HG03045 (cell line): ENCODE measurements around the gene TIAL1.
A peak's percentile ranks its signal among the peaks of the same experiment; 100 is the strongest.

Experiments used
- ATAC-seq: cut with Tn5 transposase; IDR thresholded peaks from one replicate; pipeline ENCODE4 v1.9.1; 2021; ENCODE audit warnings: mild to moderate bottlenecking, moderate library complexity; ENCODE audit not compliant: unreplicated experiment

Gene TIAL1

DNA sequence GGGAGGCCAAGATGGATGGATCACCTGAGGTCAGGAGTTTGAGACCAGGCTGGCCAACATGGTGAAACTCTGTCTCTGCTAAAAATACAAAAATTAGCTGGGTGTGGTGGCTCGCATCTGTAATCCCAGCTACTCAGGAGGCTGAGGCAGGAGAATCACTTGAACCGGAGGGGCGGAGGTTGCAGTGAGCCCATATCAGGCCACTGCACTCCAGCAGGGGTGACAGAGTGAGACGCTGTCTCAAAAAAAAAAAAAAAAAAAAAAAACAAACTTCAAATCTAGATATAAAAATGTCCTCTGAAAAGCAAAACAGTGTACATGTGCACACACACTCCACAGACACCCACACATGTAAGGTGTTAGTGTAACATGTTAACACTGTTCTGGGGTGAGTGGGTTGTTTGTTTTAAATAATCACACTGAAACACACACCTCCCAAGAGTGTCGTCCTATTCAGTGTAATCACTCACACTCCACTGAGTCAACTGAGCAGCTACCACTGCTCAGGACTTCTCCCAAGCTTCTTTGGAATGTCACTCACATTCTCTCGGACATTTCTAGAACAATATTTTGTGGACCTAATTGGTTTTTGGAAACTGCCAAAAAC, 41.5 kb downstream of the TIAL1 start:
- ATAC-seq: no peak

DNA sequence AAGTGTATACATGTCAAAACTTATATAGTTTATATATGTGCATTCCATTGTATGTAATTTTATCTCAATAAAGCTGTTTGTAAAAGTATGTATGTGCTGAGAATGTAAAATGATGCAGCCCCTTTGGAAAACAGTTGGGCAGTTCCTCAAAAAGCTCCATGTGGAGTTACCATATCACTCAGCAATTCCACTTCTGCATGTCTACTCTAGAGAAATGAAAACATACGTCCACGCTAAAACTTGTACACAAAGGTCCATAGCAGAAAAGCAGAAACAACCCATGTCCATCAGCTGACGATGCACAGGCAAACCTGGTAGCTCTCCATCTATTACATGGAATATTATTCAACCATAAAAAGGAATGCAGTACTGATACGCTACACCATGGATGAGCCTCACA, 45.9 kb downstream of the TIAL1 start:
- ATAC-seq: no peak

DNA sequence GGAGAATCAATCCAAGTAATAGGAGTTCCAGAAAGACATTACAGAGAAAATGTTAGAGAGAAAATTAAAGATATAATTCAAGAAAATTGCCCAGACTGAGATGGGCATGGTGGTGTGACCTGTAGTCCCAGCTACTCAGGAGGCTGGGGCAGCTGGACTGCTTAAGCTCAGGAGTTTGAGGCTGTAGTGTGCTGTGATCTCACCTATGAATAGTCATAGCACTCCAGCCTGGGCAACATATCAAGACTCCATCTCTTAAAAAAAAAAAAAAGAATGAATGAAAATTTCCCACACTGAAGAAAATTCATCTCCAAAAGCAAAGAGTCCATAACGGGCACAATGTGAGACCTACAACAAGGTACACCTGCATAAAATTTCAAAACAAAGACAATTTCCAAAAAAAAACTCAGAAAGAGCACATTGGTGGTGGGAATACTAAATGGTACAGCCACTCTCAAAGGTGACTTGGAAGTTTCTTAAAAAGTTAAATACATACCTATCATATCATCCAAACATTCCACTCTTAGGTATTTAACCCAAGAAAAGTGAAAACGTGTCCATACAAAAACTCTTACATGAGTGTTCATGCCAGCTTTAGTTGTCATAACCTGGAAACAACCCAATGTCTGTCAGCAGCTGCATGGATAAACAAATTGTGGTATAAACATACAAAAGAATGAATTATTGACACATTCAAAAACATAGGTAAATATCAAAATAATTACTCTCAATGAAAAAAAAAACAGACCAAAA, 47.3 kb downstream of the TIAL1 start:
- no peak for ATAC-seq

DNA sequence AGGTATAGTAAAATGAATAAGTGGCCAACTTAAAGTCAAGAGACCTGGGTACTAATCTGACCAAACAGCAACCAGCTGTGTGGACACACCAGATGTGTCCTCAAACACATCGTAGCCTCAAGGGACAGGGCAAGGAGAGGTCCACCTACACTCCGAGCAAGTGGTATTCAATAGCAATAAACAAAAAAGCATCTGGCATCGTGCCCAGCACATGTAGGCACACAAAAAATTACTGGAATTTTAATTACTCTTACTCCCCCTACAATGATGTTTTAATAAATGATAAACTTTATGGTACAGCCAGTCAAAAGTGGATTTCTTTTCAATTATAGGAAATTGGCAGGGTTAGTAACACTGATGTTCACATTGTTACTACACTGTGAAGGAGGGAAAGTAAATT, 50.8 kb downstream of the TIAL1 start:
- ATAC-seq: no peak

DNA sequence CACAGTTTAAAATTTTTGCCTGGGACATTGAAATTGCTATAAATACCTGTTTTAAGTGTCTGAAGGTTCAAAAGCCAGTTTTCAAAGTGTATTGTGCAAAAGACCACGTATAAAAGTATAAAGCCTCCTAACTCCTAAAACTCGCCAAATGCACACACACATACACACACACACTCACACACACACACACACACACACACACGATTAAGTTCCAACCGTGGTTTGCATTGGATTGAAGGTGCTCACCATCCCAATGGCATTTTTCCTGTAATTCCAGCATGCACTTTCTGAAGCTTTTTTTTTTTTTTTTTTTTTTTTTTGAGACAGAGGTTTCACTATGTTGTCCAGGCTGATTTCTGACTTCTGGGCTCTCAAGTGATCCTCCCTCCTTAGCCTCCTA, 51.5 kb downstream of the TIAL1 start:
- no peak for ATAC-seq

DNA sequence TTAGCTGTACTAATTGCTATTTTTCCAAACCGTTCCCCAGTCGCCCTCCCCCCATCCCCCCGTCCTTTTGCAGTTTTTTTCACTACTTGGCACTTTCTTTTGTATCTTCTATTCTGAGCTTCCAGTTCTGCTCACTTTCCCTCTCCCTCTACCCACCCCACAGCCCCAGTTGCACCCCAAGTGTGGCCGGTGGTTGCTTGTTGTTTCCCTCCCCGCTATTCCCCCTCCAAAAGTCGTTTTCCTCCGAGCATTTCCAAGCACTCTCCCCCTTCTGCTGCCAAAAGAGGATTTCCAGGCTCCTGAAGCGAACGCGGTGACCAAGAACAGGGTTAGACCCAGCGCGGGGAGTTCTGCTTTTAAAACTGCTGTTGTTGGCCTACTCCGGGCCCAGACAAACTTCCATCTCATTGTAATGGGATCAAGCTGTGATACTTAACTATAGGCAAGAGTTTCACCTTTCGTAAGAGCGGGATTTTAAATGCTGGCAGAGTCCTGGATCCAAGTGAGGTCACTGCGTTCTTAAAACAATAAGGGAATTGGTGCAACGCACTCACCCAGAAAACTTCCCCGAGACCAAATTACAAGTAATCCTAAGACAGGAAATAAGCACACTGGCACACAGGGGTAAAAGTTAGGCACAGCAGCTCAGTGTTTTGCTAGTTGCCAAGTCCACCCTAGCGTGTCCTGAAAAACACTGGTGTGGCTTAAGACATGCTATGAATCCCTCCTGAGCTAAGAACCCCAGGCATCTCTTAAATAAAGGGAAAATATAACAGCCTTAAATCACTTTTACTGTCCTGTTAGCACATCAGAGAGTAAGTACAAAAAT, 52.7 kb downstream of the TIAL1 start:
- no peak for ATAC-seq

DNA sequence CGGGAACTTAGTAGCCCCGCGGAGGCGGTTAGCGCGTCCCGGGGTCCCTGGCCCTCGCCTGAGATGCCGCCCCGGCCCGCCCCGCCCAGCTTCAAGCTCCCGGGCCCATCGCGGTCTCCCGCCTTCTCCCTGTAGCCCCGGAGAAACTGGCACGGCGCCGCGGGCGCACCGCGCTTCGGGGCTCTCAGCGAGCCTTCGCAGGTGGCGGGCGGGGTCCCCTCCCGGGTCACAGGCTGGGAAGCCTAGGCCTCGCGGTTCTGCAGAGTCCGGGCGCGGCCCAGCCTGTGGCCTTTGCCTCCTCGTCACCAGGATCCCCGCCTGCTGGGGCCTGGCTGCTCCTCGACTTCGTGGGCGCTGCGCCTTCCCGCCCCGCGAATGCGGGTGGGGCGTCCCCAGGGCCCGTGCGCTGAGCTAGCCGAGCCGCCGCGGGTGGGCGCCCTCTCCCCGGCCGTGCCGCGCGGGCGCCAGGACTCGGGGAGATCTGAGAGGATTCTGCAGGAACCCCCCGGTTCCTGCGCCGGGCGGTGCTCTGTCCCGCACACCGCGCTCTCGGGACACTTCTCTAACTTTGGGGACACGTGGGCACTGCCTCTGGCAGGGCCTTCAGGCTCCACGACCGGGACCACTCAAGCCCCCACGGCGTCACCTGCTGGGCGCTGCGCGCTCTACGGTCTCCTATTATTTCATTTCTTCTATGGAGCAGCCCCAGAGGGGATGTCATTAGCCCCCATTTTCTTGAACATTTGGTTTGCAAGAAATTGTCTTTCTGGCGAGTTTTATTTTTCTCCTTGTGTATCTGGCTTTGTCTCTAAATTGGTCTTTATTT, 53.6 kb downstream of the TIAL1 start:
- peak; percentile 38 for ATAC-seq

DNA sequence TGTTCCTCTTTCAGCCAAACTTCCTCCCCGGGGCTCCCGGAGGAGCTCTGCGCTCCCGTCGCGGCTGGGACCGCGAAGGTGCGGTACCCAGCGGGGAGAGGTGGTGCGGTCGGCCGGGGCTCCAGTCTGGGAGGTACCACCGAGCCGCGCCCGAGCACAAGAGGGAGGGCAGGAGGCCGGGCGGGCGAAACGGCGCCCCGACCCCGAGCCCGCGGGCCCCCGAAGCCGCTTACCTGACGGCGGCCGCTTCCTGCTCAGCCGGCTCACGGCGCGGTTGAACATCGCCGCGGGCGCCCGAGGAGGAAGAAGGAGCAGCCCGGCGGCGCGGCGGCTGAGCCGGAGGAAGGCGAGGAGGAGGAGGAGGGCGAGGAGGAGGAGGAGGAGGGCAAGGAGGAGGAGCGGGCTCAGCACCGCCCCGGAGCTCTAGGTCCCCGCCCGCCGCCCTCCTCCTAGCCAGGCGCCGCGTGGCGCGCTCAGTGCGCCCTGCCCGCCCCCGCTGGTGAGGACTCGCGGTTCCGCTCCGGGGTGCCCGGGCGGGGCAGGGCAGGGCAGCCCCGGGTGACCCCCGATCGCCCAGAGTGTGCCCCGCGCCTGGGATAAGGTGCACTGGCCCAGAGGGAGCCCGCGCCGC, 54.3 kb downstream of the TIAL1 start, which contains the start of gene RGS10:
RGS10 (minus strand) TSS at position 363 of the 631 bp plus-strand sequence; CDS start at position 282, 81 bp downstream.
- ATAC-seq: peak; percentile 76

DNA sequence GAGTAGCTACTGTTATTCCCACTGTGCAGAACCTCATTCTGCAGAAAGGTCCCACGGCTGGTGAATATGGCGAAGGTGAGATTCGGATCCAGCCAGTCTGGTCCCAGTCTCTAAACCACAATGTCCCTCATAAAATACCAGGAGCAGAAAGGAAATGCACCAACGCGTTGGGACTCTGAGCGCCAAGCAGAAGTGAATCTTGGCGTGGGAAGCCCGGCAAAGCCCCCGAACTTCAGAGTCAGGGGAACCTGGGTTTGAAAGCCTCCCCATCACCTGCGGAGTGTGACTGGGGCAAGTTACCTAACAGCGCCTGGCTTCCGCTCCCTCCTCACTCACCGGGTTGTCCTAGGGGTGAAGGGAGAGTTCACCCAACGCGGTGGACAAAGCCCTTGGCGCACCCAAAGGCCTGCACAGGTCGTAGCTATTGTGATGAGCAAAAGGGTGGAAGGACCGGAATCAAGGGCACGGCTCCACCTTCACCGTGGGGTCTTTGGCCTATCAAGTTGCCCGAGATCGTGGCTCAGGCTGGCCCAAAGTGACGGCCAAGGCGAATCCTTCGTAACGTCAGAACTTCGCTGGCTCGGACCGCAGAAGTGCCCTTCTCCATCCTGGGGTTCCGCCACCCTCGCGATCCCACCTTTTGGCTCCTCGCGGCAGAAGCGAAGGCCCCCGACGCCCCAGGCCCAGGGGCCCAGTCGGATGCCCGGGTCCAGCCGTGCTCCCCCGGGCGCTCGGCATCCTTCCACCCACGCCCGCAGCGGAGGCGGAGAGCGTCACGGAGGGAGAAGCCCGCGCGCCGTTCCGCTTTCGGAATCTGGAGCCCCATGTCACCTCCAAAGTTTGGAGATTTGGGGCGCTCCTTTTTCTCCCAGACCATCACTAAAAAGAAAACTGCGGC, 55.1 kb downstream of the TIAL1 start:
- ATAC-seq: peak; percentile 16

DNA sequence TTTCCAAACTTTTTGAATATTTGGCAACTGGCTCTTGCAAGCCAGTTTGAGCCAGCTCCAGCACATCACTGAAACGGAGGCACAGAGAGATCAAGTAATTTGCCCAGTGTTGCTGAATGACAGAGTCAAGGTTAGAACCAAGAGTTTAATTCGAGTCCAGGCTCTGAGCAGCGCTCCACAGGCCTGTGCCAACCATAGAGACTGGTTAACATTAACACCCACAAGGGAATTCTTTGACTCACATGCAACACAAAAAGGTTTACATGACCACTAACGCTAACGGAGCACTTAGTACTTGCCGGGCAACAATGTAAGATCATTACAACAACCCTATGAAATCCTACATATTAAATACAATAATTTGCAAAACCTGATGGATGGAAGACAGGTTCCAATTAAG, 55.7 kb downstream of the TIAL1 start:
- ATAC-seq: no peak

DNA sequence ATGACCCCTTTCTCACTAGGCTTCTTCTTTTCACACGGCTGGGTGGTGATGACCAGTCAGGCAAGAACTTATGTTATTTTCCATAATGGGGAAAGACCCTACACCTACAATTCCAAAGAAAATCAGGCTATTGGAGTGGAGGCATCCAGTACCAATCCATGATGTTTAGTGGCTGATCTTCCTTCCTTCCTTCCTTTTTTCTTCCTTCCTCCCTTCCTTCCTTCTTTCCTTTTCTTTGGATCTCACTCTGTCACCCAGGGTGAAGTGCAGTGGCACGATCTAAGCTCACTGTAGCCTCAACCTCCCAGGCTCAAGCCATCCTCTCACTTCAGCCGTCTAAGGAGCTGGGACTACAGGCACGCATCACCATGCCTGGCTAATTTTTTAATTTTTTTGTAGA, 56.7 kb downstream of the TIAL1 start:
- ATAC-seq: no peak

DNA sequence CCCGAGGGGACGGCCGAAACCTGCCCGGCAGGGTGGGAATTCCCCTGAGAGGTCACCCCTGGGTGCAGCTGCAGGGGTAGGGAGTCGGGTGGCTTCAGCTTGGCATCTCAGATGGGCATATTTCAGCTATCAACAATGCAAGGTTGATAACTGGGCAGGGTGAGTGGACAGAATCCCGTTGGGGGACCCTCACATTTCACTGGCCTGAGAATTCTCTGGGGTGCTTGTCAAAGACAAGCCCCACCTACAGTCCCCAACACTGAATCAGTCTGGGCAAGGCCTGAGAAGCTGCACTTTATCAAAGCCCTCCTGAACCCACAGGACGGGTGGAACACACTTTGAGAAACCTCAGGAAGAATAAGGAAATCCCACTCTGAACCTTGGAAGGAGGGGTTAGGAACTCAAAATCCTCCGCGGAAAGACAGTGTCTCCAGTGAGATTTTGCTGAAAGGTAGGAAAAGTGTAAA, 57.4 kb downstream of the TIAL1 start:
- ATAC-seq: no peak

DNA sequence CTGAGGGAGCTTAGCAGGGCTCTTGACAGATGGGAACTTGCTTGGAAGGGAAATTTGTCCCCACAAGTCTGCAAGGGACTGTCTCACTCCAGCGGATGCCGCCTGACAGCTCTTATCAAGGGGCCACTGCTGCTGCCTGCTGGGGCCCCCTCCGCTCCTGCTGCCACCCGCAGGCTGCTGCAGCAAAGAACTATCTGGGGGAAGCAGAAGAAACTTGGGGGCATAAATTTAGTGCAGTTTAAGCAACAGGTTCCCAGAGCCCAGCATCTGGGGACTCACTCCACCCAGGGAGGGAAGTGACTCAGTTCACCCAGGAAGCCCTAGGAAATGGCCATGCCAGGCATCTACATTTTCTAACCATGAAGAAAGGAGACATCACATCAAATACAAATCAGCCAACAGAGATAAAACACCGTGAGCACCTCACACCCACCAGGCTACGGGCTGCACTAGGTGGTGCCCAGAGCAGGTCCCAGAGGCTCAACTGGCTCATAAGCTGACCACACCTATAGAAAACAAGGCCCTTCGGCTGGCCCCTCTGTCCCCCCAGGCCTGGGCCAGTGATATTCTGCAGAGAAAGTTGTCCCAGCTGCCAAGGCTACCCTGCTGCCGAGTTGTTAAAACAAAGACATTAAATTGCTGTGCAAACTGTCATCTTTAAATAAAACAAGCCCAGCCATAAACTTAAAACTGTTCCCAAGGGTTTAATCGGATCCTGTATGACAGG, 58.0 kb downstream of the TIAL1 start:
- no peak for ATAC-seq

DNA sequence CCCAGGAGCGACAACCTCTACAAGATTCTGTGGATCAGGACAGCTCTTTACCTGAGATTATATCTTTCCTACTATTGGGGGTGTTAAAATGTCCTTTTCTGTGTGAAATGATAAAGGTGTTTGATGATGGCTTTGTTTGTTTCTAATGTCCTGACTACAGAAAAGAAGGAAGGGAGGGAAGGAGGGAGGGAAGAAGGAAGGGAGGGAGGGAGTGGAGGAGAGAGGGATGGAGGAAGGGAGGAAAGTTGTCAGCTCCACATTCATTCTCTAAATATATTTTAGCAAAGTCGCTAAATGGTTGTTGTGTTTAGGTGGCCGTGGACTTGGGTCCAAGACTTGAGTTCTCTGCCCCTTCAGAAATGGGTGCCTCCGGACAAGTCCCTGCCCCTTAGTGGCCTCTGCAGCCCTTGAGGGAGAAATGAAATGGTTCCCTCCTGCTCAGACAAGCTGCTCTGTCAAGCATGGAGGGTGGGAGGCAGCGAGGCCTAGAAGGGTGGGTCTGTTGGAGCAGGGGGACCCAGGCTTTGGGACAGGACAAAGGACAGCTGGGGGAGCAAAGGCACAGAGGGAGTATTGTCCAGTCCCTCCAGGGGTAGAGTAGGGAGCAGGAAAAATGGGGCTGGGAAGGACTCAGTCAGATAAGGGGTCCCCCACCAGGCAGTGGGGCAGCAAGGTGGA, 58.7 kb downstream of the TIAL1 start:
- no peak for ATAC-seq

DNA sequence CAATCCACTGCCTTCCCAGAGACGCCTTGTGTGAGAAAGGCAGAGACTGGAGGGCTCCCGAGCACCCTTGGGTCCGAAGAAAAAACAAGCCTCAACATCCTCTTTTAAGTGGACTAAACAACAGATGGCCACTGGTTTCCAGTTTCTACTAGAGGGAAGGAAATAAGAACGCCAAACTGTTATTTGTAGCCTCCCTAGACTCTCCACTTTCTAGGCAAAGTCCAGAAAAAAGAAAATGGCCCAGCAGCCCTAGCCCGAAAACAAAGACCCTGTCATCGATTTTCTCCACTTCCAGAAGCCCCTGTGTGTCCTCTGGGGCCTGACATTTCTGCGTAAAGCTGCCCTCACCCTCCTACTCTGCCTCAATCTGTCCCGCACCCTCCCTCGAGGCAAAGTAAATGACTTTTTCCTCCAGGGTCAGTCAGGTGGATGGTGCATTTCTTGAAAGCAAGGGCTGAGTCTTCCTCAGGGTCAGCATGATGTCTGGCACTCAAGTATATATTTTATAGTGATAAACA, 60.2 kb downstream of the TIAL1 start:
- ATAC-seq: no peak

DNA sequence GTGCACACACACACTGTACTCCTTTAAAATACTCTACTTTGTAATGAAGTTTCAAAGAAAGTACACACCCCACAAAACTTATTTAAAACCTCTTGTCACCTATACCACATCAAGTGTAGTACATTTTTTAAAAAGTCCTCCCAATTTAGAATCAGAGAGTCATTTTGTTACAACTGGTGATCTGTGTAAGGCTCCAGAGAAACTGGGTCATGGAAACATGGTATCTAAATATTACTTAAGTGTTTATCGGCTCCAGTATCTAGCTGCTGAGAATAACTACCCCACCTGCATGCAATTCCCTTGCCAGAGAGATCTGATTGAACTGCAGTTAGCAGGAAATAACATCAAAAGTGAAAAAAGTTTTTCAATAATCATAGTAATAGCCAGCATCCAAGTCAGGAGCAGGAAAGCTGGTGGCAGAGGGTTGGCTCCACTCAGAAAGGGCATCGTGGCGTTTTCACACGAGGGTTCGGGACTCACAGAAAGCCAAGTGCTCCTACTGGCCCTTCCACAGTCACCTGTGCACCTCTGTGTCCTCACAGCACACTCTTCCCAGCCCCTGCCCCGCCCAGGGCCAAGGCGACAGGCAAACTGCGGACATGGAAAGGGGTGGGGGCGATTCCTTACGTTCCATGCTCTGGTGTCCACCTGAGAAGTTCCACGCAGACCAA, 60.8 kb downstream of the TIAL1 start:
- ATAC-seq: no peak

DNA sequence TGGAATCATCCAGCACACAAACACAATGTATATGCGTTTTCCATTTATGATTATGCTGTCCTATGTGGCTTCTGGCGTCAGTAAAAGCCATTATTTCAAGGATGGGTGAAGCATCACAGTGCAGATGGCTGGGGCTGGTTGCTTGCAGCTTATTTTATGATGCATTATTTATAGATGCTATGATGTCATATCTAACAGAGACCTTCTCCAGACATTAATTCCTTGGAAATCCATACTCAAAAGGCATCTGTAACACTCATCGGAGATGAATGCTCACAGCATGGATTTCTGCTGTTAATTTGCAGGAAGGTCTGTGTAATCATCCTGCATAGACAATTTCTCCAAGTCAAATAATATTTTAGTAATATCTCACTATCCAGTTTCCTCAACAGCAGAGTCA, 61.5 kb downstream of the TIAL1 start:
- no peak for ATAC-seq
